Measurements from ENCODE around the gene CAMTA1.

Gene CAMTA1

GRCh38 chr1:6870086-6870485 lies 84.8 kb downstream of the CAMTA1 start:
- in situ Hi-C loops (cut with MboI; ENCODE audit: low sequenced_read_pairs), result no loop called here

GRCh38 chr1:6870571-6870970 lies 85.3 kb downstream of the CAMTA1 start:
- in situ Hi-C loops (cut with MboI; ENCODE audit: low sequenced_read_pairs), result no loop called here

- in situ Hi-C loops (cut with MboI; ENCODE audit: low sequenced_read_pairs), result no loop called here
Measured at GRCh38 chr1:6871300-6871972, 86.2 kb downstream of the CAMTA1 start.

GRCh38 chr1:6872573-6873261 lies 87.5 kb downstream of the CAMTA1 start:
- in situ Hi-C loops (cut with MboI; ENCODE audit: low sequenced_read_pairs), result no loop called here

- in situ Hi-C loops (cut with MboI; ENCODE audit: low sequenced_read_pairs), result no loop called here
Measured at GRCh38 chr1:6873298-6874015, 88.2 kb downstream of the CAMTA1 start.

- in situ Hi-C loops (cut with MboI; ENCODE audit: low sequenced_read_pairs), result no loop called here
Measured at GRCh38 chr1:6874298-6874697, 89.0 kb downstream of the CAMTA1 start.

GRCh38 chr1:6880951-6881690 lies 95.9 kb downstream of the CAMTA1 start:
- in situ Hi-C loops (cut with MboI; ENCODE audit: low sequenced_read_pairs), result no loop called here

GRCh38 chr1:6882414-6882813 lies 97.2 kb downstream of the CAMTA1 start:
- in situ Hi-C loops (cut with MboI; ENCODE audit: low sequenced_read_pairs), result no loop called here

GRCh38 chr1:6884652-6885153 lies 99.4 kb downstream of the CAMTA1 start:
- in situ Hi-C loops (cut with MboI; ENCODE audit: low sequenced_read_pairs), result no loop called here

- in situ Hi-C loops (cut with MboI; ENCODE audit: low sequenced_read_pairs), result no loop called here
Measured at GRCh38 chr1:6885426-6885825, 100.2 kb downstream of the CAMTA1 start.

GRCh38 chr1:6886523-6886922 lies 101.3 kb downstream of the CAMTA1 start:
- in situ Hi-C loops (cut with MboI; ENCODE audit: low sequenced_read_pairs), result no loop called here

GRCh38 chr1:6888268-6888667 lies 103.0 kb downstream of the CAMTA1 start:
- in situ Hi-C loops (cut with MboI; ENCODE audit: low sequenced_read_pairs), result no loop called here

GRCh38 chr1:6888870-6889269 lies 103.6 kb downstream of the CAMTA1 start:
- in situ Hi-C loops (cut with MboI; ENCODE audit: low sequenced_read_pairs), result no loop called here

- in situ Hi-C loops (cut with MboI; ENCODE audit: low sequenced_read_pairs), result loop anchor here (10.0 kb wide), 1 partner anchor 165 kb away; no protein-coding TSS in a partner anchor
Measured at GRCh38 chr1:6889875-6890480, 104.7 kb downstream of the CAMTA1 start.

GRCh38 chr1:6890686-6891085 lies 105.4 kb downstream of the CAMTA1 start:
- in situ Hi-C loops (cut with MboI; ENCODE audit: low sequenced_read_pairs), result loop anchor here (10.0 kb wide), 1 partner anchor 166 kb away; no protein-coding TSS in a partner anchor

- in situ Hi-C loops (cut with MboI; ENCODE audit: low sequenced_read_pairs), result loop anchor here (10.0 kb wide), 1 partner anchor 167 kb away; no protein-coding TSS in a partner anchor
Measured at GRCh38 chr1:6891781-6892579, 106.7 kb downstream of the CAMTA1 start.

- in situ Hi-C loops (cut with MboI; ENCODE audit: low sequenced_read_pairs), result loop anchor here (10.0 kb wide), 1 partner anchor 169 kb away; no protein-coding TSS in a partner anchor
Measured at GRCh38 chr1:6893388-6893787, 108.1 kb downstream of the CAMTA1 start.

GRCh38 chr1:6897138-6897537 lies 111.9 kb downstream of the CAMTA1 start:
- in situ Hi-C loops (cut with MboI; ENCODE audit: low sequenced_read_pairs), result loop anchor here (10.0 kb wide), 1 partner anchor 172 kb away; no protein-coding TSS in a partner anchor

- in situ Hi-C loops (cut with MboI; ENCODE audit: low sequenced_read_pairs), result loop anchor here (10.0 kb wide), 1 partner anchor 174 kb away; no protein-coding TSS in a partner anchor
Measured at GRCh38 chr1:6898974-6899539, 113.8 kb downstream of the CAMTA1 start.
